Measurements from ENCODE around the gene CR1L.

The CR1L gene

GRCh38 chr1:207676153-207676552, 31.2 kb downstream of the CR1L start:
- TF ChIP-seq CEBPB (IDR thresholded peaks at IDR 0.05), result no peak
- no peak for TF ChIP-seq FOXM1 (IDR thresholded peaks at IDR 0.05; ENCODE audit: borderline replicate concordance, low read depth)
- no peak for TF ChIP-seq YY1 (IDR thresholded peaks at IDR 0.05; ENCODE audit: low read depth)
- no peak for TF ChIP-seq EP300 (IDR thresholded peaks at IDR 0.05; ENCODE audit: borderline replicate concordance)
- TF ChIP-seq MAX (IDR thresholded peaks at IDR 0.05), result no peak
- no peak for TF ChIP-seq TEAD4 (IDR thresholded peaks at IDR 0.05)
- TF ChIP-seq ZBTB7A (IDR thresholded peaks at IDR 0.05; ENCODE audit: low read depth), result no peak

- TF ChIP-seq CREB1 (IDR thresholded peaks at IDR 0.05; ENCODE audit: low read depth) (no peak), TAF1 (IDR thresholded peaks at IDR 0.05; ENCODE audit: low read depth) (no peak), RAD21 (IDR thresholded peaks at IDR 0.05; ENCODE audit: low read depth) (no peak), YY1 (IDR thresholded peaks at IDR 0.05; ENCODE audit: low read depth) (no peak), TCF12 (IDR thresholded peaks at IDR 0.05; ENCODE audit: low read depth) (no peak), EP300 (IDR thresholded peaks at IDR 0.05; ENCODE audit: borderline replicate concordance) (no peak), EGR1 (IDR thresholded peaks at IDR 0.05) (no peak), NFIC (IDR thresholded peaks at IDR 0.05) (no peak), FOXM1 (IDR thresholded peaks at IDR 0.05; ENCODE audit: borderline replicate concordance, low read depth) (no peak), MAX (IDR thresholded peaks at IDR 0.05) (no peak), REST (IDR thresholded peaks at IDR 0.05; ENCODE audit: low read depth) (no peak), USF1 (IDR thresholded peaks at IDR 0.05) (no peak), ZBTB7A (IDR thresholded peaks at IDR 0.05; ENCODE audit: low read depth) (no peak), TEAD4 (IDR thresholded peaks at IDR 0.05) (no peak), CEBPB (IDR thresholded peaks at IDR 0.05) (no peak)
Measured at GRCh38 chr1:207691010-207691409, 46.1 kb downstream of the CR1L start.

GRCh38 chr1:207691841-207692240, 46.9 kb downstream of the CR1L start:
- TF ChIP-seq NFIC (IDR thresholded peaks at IDR 0.05) (no peak), REST (IDR thresholded peaks at IDR 0.05; ENCODE audit: low read depth) (no peak), ZBTB7A (IDR thresholded peaks at IDR 0.05; ENCODE audit: low read depth) (no peak), FOXM1 (IDR thresholded peaks at IDR 0.05; ENCODE audit: borderline replicate concordance, low read depth) (no peak), EGR1 (IDR thresholded peaks at IDR 0.05) (no peak), MAX (IDR thresholded peaks at IDR 0.05) (no peak), CREB1 (IDR thresholded peaks at IDR 0.05; ENCODE audit: low read depth) (no peak), TCF12 (IDR thresholded peaks at IDR 0.05; ENCODE audit: low read depth) (no peak), USF1 (IDR thresholded peaks at IDR 0.05) (no peak), CEBPB (IDR thresholded peaks at IDR 0.05) (no peak), TAF1 (IDR thresholded peaks at IDR 0.05; ENCODE audit: low read depth) (no peak), TEAD4 (IDR thresholded peaks at IDR 0.05) (no peak), YY1 (IDR thresholded peaks at IDR 0.05; ENCODE audit: low read depth) (no peak)

- TF ChIP-seq TAF1 (IDR thresholded peaks at IDR 0.05; ENCODE audit: low read depth) (no peak), TCF12 (IDR thresholded peaks at IDR 0.05; ENCODE audit: low read depth) (no peak), NFIC (IDR thresholded peaks at IDR 0.05) (no peak), REST (IDR thresholded peaks at IDR 0.05; ENCODE audit: low read depth) (no peak)
Measured at GRCh38 chr1:207695891-207696290, 51.0 kb downstream of the CR1L start.
